GM19025 (cell line): ENCODE results near the gene LAMB3.

Experiments used
- ATAC-seq: cut with Tn5 transposase; IDR thresholded peaks from one replicate; pipeline ENCODE4 v1.9.1; 2021; ENCODE audit warnings: mild to moderate bottlenecking, low read depth, moderate library complexity; ENCODE audit not compliant: unreplicated experiment

The LAMB3 gene

GRCh38 chr1:209569455-209570207 lies 82.6 kb downstream of the LAMB3 start:
- no peak for ATAC-seq

GRCh38 chr1:209567698-209568175 lies 84.5 kb downstream of the LAMB3 start:
- no peak for ATAC-seq

- peak; percentile 66 for ATAC-seq
Measured at GRCh38 chr1:209565759-209566678, 86.2 kb downstream of the LAMB3 start.
